Loucy (cell line): ENCODE results near the gene JSRP1.

Experiments used
- CTCF ChIP-seq: fragments of 200-600 bp; sonication (generic); conservative IDR thresholded peaks from 2 replicates; pipeline ENCODE4 v1.5.1; 2014; ENCODE audit warnings: mild to moderate bottlenecking, antibody characterized with exemption, low read length
- EZH2phosphoT487 ChIP-seq: fragments of 200-600 bp; IDR thresholded peaks from 2 replicates; pipeline ENCODE4 v1.6.1; 2018; ENCODE audit warnings: antibody characterized with exemption, mild to moderate bottlenecking, moderate library complexity, borderline replicate concordance

GRCh38 chr19:2230033-2230531 is 26.1 kb downstream of the JSRP1 start:
- TF ChIP-seq CTCF (no peak), EZH2phosphoT487 (no peak)
